ENCODE results near the gene RBM47. TPM values are rescaled to one million over a fixed set of nuclear protein-coding genes. Genes with fewer than 3 reads are reported as not detected.

RBM47 gene
- total RNA-seq, 4 donors from 2014 or later, result 200 to 369 (median 323) TPM

Small RNAs within 50 kb of the gene (microRNA-seq; reads per million reads assigned to microRNA genes)
- 1.5 reads per million for gene MIR4802

Small RNAs within 50 kb of the gene (small RNA-seq; reads per million reads assigned to genes)
- gene AC098869.1, result not detected
- not detected for gene MIR4802
- gene RNU7-74P, result not detected

Other genes with a start within 250 kb of the RBM47 start
- gene NSUN7, start 120.1 kb upstream of the RBM47 start, total RNA-seq, result 10 to 100 TPM; 14.2 to 65.2 (median 19.1) TPM

Measured in thyroid gland (tissue), 4 donors.